HG03442 (cell line): Measurements from ENCODE around the gene TMEM39B.
"Not testable (repeated sequence)": the region's sequence is repeated elsewhere in the genome, so short reads cannot be mapped to it uniquely, and the experiment has no call there.

Experiments used
- ATAC-seq: cut with Tn5 transposase; IDR thresholded peaks from one replicate; pipeline ENCODE4 v1.9.1; 2021; ENCODE audit warnings: mild to moderate bottlenecking, moderate library complexity; ENCODE audit not compliant: unreplicated experiment

TMEM39B gene

GRCh38 chr1:32111789-32112188, 39.0 kb downstream of the TMEM39B start:
- no peak for ATAC-seq

GRCh38 chr1:32112806-32113375, 40.2 kb downstream of the TMEM39B start:
- ATAC-seq = no peak

GRCh38 chr1:32113436-32113835, 40.7 kb downstream of the TMEM39B start:
- ATAC-seq = not testable (repeated sequence)

- ATAC-seq = no peak
These were observed 41.7 kb downstream of the TMEM39B start for GRCh38 chr1:32114420-32114819.

- ATAC-seq = no peak
These were observed 42.8 kb downstream of the TMEM39B start for GRCh38 chr1:32115496-32115895.

- no peak for ATAC-seq
These were observed 43.8 kb downstream of the TMEM39B start for GRCh38 chr1:32116531-32116930.

- no peak for ATAC-seq
These were observed 49.4 kb downstream of the TMEM39B start for GRCh38 chr1:32122151-32122550.

GRCh38 chr1:32123361-32123760, 50.6 kb downstream of the TMEM39B start:
- not testable (repeated sequence) for ATAC-seq

- ATAC-seq = no peak
These were observed 52.6 kb downstream of the TMEM39B start for GRCh38 chr1:32125313-32125712.

GRCh38 chr1:32126770-32127169, 54.0 kb downstream of the TMEM39B start:
- ATAC-seq = no peak

- ATAC-seq = no peak
These were observed 54.9 kb downstream of the TMEM39B start for GRCh38 chr1:32127409-32128198.

- no peak for ATAC-seq
These were observed 55.7 kb downstream of the TMEM39B start for GRCh38 chr1:32128479-32128878.

GRCh38 chr1:32128964-32129363, 56.2 kb downstream of the TMEM39B start:
- no peak for ATAC-seq

- ATAC-seq = not testable (repeated sequence)
These were observed 61.2 kb downstream of the TMEM39B start for GRCh38 chr1:32133950-32134280.

GRCh38 chr1:32137111-32137510, 64.4 kb downstream of the TMEM39B start:
- no peak for ATAC-seq

- ATAC-seq = no peak
These were observed 66.2 kb downstream of the TMEM39B start for GRCh38 chr1:32138965-32139364.

- no peak for ATAC-seq
These were observed 69.9 kb downstream of the TMEM39B start for GRCh38 chr1:32142446-32143301.

- ATAC-seq = not testable (repeated sequence)
These were observed 70.6 kb downstream of the TMEM39B start for GRCh38 chr1:32143302-32143695.

- ATAC-seq = no peak
These were observed 71.3 kb downstream of the TMEM39B start for GRCh38 chr1:32144033-32144432.

GRCh38 chr1:32147799-32148198, 75.1 kb downstream of the TMEM39B start:
- not testable (repeated sequence) for ATAC-seq

- no peak for ATAC-seq
These were observed 78.1 kb downstream of the TMEM39B start for GRCh38 chr1:32150847-32151246.

GRCh38 chr1:32151319-32151787, 78.6 kb downstream of the TMEM39B start:
- ATAC-seq = no peak
